Ovary (tissue), 9 donors: ENCODE measurements around the gene TPO. TPM values are rescaled to one million over a fixed set of nuclear protein-coding genes. Genes with fewer than 3 reads are reported as not detected.

Experiments used
- DNase-seq, 5 donors: peaks; one replicate each; pipeline ENCODE4 v3.0.0-alpha.2; 2019 to 2020
- H3K27ac ChIP-seq, 2 donors: fragments of 200-600 bp; one replicate each; pipeline versions ENCODE4 v1.5.1 to v1.8.0; 2019 to 2022
- H3K27me3 ChIP-seq: fragments of 200-600 bp; one replicate; pipeline ENCODE4 v1.8.0; 2022
- H3K36me3 ChIP-seq: fragments of 200-600 bp; sonication (generic); one replicate; pipeline ENCODE4 v1.5.1; 2019
- H3K4me1 ChIP-seq: one replicate; pipeline ENCODE4 v1.8.1; 2013; ENCODE audit warnings: mild to moderate bottlenecking, moderate library complexity; ENCODE audit not compliant: insufficient read depth
- H3K4me3 ChIP-seq: fragments of 200-600 bp; sonication (generic); one replicate; pipeline ENCODE4 v1.5.1; 2017
- H3K9me3 ChIP-seq, 2 donors: fragments of 200-600 bp in 1 of 2; sonication (generic) in 1 of 2; one replicate each; pipeline versions ENCODE4 v1.5.1 to v1.8.1; 2013 to 2019; ENCODE audit warnings: mild to moderate bottlenecking in 1 of 2, moderate library complexity in 1 of 2
- CTCF ChIP-seq, 3 donors: fragments of 450-650 bp in 2 of 3; fragments of 200-600 bp in 1 of 3; IDR thresholded peaks; one replicate each; pipeline versions ENCODE4 v1.5.1 to v1.8.0; 2016 to 2022; ENCODE audit warnings: antibody characterized with exemption in 3 of 3, mild to moderate bottlenecking in 1 of 3
- EP300 ChIP-seq: sonication (generic); formaldehyde crosslinking; IDR thresholded peaks from one replicate; pipeline ENCODE4 v1.6.1; 2017; ENCODE audit warnings: antibody characterized with exemption
- POLR2A ChIP-seq: fragments of 450-650 bp; IDR thresholded peaks from one replicate; pipeline ENCODE4 v1.6.1; 2017; ENCODE audit warnings: antibody characterized with exemption, mild to moderate bottlenecking, moderate library complexity
- WGBS, 3 donors: extraction: QIAGEN DNeasy Blood & Tissue Kit in 1 of 3; methylation state at CpG; one replicate each; pipeline versions ENCODE4 v1.1.5 to v1.1.7; 2013 to 2017; 5-methylcytosine and 5-hydroxymethylcytosine counted together
- intact Hi-C, 4 donors: fragments of 100-400 bp; cut with DNase I; formaldehyde crosslinking; loops; one replicate each; pipeline versions ENCODE4 v1.11.0 to v1.15.1; 2022 to 2023
- polyA plus RNA-seq, 2 donors: library from polyadenylated mRNA; stranded (reverse); fragments of 200-250 nt in 1 of 2; fragments of 350-450 nt in 1 of 2; fragmentation: Illumina TruSeq in 1 of 2; extraction: RNeasy Lipid Tissue Mini Kit (QIAGEN cat#74804) in 1 of 2; gene quantifications; one replicate each; pipeline ENCODE4 v1.2.3, GENCODE V29; 2013 to 2014
- total RNA-seq, 7 donors: library from RNA; depleted of rRNA in 2 of 7; stranded (reverse); fragments of >200 nt in 2 of 7; fragmentation: NEBNext Ultra II Directional in 3 of 7; extraction: Animal tissue kit (Norgen Biotek cat#: 25700) in 3 of 7; gene quantifications; one replicate each; pipeline versions ENCODE4 v1.1.0 to v1.2.4, GENCODE V29; 2016 to 2023
- donor health status: DM: no; HTN: no; CAD: no; lungs with moderate emphysema.
- donor health status: DM: no; HTN: no; CAD: no.
- donor health status: Bipolar disorder and iron deficiency.
- donor health status: DM: yes; HTN: yes; CAD: no.
- donor health status: DM: no; HTN: no; CAD: no.
- donor health status: DM: yes; HTN: yes; CAD: no.

The TPO gene
- total and polyA plus RNA-seq, 9 donors, result 0.18 to 0.46 (median 0.30) TPM; not detected in 4

- Histone ChIP-seq H3K4me3 (no peak overlapping the region), H3K27ac (no peak overlapping the region), H3K4me1 (no peaks in the 10 kb centered on the region), H3K9me3 (no peaks in the 10 kb centered on the region), H3K36me3 (no peaks in the 10 kb centered on the region), H3K27me3 (no peaks in the 10 kb centered on the region)
- WGBS, 3 donors, result 70 to 81% (median 75%) methylated on average over 15 of the region's 15 CpGs
- intact Hi-C loops, result no loop called here
- peak in 1 of 5 donors; percentile 6 for DNase-seq
- no peak for TF ChIP-seq EP300
Measured at GRCh38 chr2:1492711-1493430, 79.6 kb downstream of the TPO start.

GRCh38 chr2:1493431-1494126 is 80.3 kb downstream of the TPO start:
- TF ChIP-seq CTCF (IDR thresholded peaks at IDR 0.05) (no peak), EP300 (no peak)
- no peak overlapping the region for H3K27ac ChIP-seq
- H3K4me3 ChIP-seq, result no peak overlapping the region
- WGBS, 3 donors, result 76 to 80% (median 78%) methylated on average over 24 of the region's 24 CpGs
- no peaks in the 10 kb centered on the region for H3K9me3 ChIP-seq
- H3K4me1 ChIP-seq, result no peaks in the 10 kb centered on the region
- intact Hi-C loops, result no loop called here
- no peaks in the 10 kb centered on the region for H3K36me3 ChIP-seq
- DNase-seq, result peak in 1 of 5 donors; percentile 12
- H3K27me3 ChIP-seq, result no peaks in the 10 kb centered on the region

- Histone ChIP-seq H3K27ac (no peak overlapping the region), H3K4me1 (no peaks in the 10 kb centered on the region), H3K36me3 (no peaks in the 10 kb centered on the region), H3K27me3 (no peaks in the 10 kb centered on the region), H3K4me3 (no peak overlapping the region), H3K9me3 (no peaks in the 10 kb centered on the region)
- WGBS, 3 donors, result 84 to 92% (median 88%) methylated on average over 12 of the region's 12 CpGs
- TF ChIP-seq EP300 (no peak), CTCF (IDR thresholded peaks at IDR 0.05) (no peak), POLR2A (no peak)
- DNase-seq, result peak in 1 of 5 donors; percentile 5
- intact Hi-C loops, result no loop called here
Measured at GRCh38 chr2:1494257-1494656, 81.0 kb downstream of the TPO start.

DNA sequence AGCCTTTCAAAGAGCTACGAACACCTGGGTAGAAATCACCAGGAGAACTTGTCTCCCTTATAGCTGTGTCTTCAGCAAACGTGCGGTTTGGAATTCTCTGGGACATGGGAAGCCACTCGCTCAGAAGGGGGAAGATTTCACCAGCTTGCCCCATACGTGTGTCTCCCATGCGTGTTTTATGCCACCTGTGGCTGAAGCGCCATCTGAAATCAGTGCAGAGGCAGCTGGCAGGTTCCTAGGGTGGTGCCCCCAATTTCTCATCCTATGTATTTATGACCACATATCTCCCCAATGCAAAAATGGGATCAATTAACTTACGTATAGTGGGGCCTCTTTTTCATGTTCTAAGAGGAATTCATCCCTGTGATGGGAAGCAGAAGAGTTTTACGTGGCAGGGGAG is 81.6 kb downstream of the TPO start:
- 87 to 88% (median 87%) methylated on average over 9 of the region's 9 CpGs for WGBS, 3 donors
- no peaks in the 10 kb centered on the region for H3K4me1 ChIP-seq
- H3K36me3 ChIP-seq, result no peaks in the 10 kb centered on the region
- no peak overlapping the region for H3K4me3 ChIP-seq
- H3K27ac ChIP-seq, result no peak overlapping the region
- intact Hi-C loops, result no loop called here
- DNase-seq, result peak in 1 of 5 donors; percentile 2
- H3K9me3 ChIP-seq, result no peaks in the 10 kb centered on the region
- TF ChIP-seq EP300, result no peak
- no peak for TF ChIP-seq CTCF (IDR thresholded peaks at IDR 0.05)
- TF ChIP-seq POLR2A, result no peak
- no peaks in the 10 kb centered on the region for H3K27me3 ChIP-seq
